ENCODE measurements around the gene SWSAP1.

The SWSAP1 gene

GRCh38 chr19:11422163-11423065 lies 47.9 kb downstream of the SWSAP1 start:
- no peak for TF ChIP-seq CTCF (IDR thresholded peaks at IDR 0.05; ENCODE audit: insufficient read depth, low read length, poor library complexity, severe bottlenecking)
- peak; percentile 88 for DNase-seq (ENCODE audit: extremely low read depth, insufficient read length)
- H3K27me3 ChIP-seq (replicated peaks; ENCODE audit: control insufficient read depth, insufficient read depth, low read length), result peaks cover 2% of the 10 kb centered on the region; the same call in 1 of the 2 replicates

GRCh38 chr19:11423164-11423790 lies 48.8 kb downstream of the SWSAP1 start:
- H3K4me3 ChIP-seq (replicated peaks; ENCODE audit: low read depth, low read length), result no peak overlapping the region

More at GRCh38 chr19:11422163-11423065, 47.9 kb downstream of the SWSAP1 start:
- Histone ChIP-seq H3K36me3 (ENCODE audit: control insufficient read depth, insufficient read depth, low read length) (no peaks in the 10 kb centered on the region), H3K4me3 (replicated peaks; ENCODE audit: low read depth, low read length) (peak overlapping the region; percentile 43)

GRCh38 chr19:11423791-11424181 lies 49.3 kb downstream of the SWSAP1 start:
- DNase-seq (ENCODE audit: extremely low read depth, insufficient read length), result no peak
- H3K4me3 ChIP-seq (replicated peaks; ENCODE audit: low read depth, low read length), result no peak overlapping the region
- H3K36me3 ChIP-seq (ENCODE audit: control insufficient read depth, insufficient read depth, low read length), result no peaks in the 10 kb centered on the region
- peaks cover 2% of the 10 kb centered on the region; the same call in 1 of the 2 replicates for H3K27me3 ChIP-seq (replicated peaks; ENCODE audit: control insufficient read depth, insufficient read depth, low read length)
- TF ChIP-seq CTCF (IDR thresholded peaks at IDR 0.05; ENCODE audit: insufficient read depth, low read length, poor library complexity, severe bottlenecking), result no peak

More at GRCh38 chr19:11423164-11423790, 48.8 kb downstream of the SWSAP1 start:
- H3K27me3 ChIP-seq (replicated peaks; ENCODE audit: control insufficient read depth, insufficient read depth, low read length), result peaks cover 2% of the 10 kb centered on the region; the same call in 1 of the 2 replicates
- no peak for DNase-seq (ENCODE audit: extremely low read depth, insufficient read length)
- no peaks in the 10 kb centered on the region for H3K36me3 ChIP-seq (ENCODE audit: control insufficient read depth, insufficient read depth, low read length)
- TF ChIP-seq CTCF (IDR thresholded peaks at IDR 0.05; ENCODE audit: insufficient read depth, low read length, poor library complexity, severe bottlenecking), result no peak
